SH-SY5Y (cell line): ENCODE measurements around the gene LIF.

Source experiments
- GATA2 ChIP-seq: IDR thresholded peaks from 2 replicates; pipeline ENCODE4 v1.6.1; 2011; ENCODE audit warnings: mild to moderate bottlenecking, low read depth, low read length
- GATA3 ChIP-seq: IDR thresholded peaks from 2 replicates; pipeline ENCODE4 v1.6.1; 2011; ENCODE audit warnings: low read depth, mild to moderate bottlenecking, low read length, moderate library complexity

The LIF gene

DNA sequence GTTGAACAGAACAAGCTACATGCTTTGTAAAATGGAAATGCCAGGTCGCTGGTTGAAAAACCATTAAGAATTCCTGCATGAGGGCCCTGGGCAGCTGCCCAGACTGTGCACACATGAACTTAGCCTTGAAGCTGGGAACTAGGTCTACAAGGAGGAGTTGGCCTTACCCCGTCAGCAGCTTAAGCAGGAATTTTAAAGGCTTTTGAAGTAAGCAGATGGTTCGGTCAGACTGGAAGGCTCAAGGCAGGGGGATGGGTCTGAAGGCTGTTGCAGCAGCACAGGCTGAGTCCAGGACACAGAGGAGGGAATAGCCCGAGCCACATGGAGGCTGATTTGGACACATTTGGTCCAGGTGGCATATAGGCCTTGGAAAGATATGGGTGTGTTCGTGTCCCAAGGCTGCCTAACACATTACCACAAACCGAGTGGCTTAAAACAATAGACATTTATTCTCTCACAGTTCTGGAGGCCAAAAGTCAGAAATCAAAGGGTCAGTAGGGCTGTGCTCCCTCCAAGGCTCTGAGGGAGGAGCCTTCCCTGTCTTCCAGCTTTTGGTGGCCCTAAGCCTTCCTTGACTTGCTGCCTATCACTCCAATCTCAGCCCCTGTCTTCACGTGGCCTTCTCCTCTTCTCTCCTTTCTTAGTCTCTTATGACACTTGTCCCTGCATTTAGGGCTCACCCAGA, 11.6 kb downstream of the LIF start:
- no peak for TF ChIP-seq GATA2
- no peak for TF ChIP-seq GATA3

DNA sequence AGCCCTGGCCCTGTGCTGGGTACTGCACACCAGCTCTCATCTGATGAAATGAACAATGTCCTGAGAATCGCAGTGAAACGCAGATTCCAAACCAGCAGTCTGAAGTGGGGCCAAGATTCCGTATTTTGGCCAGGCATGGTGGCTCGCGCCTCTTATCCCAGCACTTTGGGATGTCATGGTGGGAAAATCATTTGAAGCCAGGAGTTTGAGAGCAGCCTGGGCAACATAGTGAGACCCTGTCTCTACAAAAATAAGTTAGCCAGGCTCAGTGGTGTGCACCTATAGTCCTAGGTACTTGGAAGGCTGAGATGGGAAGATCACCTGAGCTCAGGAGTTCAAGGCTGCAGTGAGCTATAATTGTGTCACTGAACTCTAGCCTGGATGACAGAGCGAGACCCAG, 13.0 kb downstream of the LIF start:
- no peak for TF ChIP-seq GATA3
- no peak for TF ChIP-seq GATA2

DNA sequence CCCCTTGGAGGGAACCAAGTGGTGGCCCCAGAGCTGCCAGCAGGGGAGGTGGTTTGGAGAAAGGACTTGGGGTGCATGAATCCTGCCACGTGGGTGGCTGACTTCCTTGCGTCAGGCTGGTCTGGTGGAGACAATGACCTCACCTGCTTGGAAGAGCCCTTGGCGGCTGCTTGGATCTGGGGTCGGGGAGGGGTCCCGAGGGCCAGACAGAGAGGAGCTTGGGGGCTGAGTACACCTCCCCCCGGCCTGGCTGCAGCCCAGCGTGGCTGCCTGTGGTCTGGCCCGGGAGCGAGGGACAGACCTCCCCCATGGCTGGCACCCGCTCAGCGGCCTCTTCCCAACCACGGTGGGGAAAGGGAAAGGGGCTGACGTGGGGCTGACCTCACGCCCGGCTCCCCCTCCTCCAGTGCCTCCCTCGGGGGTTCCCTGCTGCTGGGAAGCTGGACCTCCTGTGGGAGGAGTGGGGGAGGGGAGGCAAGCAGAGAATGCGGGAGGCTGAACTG, 13.8 kb downstream of the LIF start:
- TF ChIP-seq GATA2 (no peak), GATA3 (no peak)

DNA sequence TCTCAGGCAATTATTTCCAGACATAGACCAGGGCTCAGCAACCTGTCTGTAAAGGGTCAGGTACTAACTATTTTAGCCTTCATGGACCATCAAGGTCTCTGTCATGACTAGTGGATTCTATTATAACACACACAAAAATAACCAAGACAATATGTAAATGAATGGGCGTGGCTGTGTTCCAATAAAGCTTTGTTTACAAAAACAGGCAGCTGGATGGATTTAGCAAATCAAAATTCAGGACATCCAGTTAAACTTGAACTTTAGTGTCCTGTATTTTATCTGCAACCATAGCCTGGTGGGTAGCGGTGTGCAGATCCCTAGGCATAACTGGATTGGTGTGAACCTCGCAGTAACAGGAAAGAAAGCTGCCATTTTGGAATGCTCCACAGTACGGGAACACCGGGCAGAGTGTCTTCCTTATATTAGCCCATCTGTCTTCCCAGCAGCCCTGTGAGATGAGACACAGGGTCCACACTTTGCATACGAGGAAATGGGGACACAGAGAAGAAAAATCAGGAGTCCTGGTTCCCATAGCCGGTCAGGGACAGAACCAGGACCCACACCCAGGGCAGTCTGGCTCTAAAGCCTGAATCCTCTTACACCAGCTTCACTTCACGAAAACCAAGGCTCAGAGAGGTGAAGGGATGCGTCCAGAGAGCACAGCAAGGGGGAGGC, 15.6 kb downstream of the LIF start:
- TF ChIP-seq GATA2: no peak
- no peak for TF ChIP-seq GATA3

DNA sequence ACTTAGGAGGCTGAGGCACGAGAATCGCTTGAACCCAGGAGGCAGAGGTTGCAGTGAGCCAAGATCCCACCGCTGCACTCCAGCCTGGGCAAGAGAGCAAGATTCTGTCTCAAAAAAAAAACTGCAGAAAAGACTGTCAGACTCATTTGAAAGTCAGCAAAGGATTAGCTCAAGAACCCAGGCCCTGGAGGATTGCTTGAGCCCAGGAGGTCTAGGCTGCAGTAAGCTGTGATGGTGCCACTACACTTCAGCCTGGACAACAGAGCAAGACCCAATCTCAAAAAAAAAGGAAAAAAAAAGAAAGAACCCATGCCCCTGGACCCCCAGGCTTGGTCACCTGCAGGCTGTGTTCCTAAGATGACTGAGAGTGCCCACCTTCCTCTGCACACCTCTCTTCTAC, 16.2 kb downstream of the LIF start:
- TF ChIP-seq GATA3 (no peak), GATA2 (no peak)

DNA sequence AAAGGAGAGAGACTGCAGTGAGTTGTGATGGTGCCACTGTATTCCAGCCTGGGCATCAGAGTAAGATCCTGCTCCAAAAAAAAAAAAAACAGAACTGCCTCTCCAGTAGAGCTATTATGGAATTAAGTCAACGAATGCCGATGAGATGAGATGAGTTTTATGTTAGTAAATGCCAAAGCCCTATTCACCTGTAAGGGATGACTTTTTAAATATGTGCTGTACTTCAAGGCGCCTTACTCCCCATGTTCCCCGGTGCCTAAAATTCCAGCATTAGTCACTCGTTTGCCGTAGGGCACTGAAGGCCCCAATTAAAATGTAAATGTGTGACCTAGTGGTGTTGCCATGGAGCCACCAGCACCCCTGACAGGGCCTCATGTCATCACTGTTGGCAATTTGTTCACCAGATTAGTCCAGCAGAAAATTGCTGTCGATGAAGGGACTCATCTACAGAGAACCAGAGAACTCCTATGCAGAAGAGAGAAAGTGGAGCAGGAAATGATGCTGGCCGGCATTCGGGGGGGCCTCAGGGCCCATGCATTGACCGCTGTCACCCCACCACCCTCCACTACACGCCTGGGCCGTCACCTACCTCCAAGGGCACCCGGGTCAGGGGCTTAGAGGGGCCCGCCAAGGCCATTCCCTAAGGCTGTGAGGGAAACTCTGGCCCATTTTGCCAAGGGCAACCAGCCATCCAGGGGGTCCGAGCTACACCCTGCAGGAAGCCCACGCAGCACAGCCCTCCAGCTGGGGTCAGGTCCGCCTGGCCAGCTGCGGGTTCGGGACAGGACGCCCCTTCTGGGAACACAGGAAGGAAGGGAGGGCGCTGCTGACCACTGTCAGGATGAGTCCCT, 17.8 kb downstream of the LIF start:
- TF ChIP-seq GATA2 (no peak), GATA3 (no peak)

DNA sequence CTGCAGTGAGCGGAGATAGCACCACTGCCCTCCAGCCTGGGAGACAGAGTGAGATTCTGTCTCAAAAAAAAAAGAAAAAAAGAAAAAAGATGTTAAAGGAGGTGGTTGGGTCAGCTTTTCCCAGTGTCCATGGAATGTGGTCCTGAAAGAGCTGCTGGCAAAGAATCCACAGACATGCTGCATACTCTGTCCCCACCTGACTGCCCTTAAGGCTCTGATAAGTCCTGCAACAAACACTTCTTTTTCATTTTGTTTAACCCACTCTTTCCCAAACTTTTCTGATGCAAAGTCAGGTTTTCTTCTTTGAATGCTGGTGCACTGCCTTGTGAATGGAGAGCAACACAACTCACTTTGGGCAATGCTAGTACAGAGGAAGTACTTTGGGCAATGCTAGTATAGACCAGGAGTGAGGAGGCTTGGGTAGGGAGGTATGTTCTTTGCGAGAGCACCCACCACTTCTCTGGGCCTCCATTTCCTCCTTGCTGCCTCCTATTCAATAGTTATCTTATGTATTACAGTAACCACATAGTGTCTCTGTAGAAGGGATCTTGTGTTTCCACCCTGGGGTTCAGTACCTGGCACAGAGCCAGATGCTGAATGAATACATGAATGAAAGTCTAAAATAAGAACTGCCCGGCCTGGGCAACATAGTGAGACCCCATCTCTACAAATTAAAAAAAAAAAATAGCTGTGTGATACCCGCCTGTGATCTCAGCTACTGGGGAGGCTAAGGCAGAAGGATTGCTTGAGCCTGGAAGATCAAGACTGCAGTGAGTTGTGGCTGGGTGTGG, 18.9 kb downstream of the LIF start:
- TF ChIP-seq GATA2 (no peak), GATA3 (no peak)

DNA sequence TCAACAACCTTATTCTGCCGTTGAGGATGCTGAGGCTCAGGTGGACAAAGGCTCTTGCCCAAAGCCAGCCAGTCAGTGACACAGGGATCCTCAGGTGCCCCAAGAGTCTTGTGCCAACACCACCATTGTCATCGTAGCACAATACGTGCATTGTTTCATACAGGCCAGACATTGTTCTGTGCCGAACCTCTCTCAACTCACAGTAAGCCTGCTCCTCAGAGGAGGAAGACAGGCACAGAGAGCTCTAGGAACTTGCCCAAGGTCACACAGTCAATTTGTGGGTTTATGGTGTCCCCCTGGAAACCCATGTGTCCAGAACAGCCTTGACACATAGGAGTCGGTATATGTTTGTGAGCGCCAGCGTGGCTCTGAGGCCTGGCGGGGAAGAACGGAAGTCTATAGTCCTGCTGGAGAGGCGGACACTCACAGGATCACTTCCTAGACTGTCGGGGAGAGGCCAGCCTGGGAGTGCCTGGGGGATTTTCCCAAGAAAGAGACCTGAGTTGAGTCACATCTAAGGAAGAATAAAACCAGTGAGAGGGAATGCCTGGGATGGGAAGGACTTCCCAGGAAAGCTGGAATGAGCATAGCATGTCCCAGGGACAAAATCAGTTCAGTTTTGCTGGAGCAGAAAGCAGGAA, 20.2 kb downstream of the LIF start:
- no peak for TF ChIP-seq GATA2

DNA sequence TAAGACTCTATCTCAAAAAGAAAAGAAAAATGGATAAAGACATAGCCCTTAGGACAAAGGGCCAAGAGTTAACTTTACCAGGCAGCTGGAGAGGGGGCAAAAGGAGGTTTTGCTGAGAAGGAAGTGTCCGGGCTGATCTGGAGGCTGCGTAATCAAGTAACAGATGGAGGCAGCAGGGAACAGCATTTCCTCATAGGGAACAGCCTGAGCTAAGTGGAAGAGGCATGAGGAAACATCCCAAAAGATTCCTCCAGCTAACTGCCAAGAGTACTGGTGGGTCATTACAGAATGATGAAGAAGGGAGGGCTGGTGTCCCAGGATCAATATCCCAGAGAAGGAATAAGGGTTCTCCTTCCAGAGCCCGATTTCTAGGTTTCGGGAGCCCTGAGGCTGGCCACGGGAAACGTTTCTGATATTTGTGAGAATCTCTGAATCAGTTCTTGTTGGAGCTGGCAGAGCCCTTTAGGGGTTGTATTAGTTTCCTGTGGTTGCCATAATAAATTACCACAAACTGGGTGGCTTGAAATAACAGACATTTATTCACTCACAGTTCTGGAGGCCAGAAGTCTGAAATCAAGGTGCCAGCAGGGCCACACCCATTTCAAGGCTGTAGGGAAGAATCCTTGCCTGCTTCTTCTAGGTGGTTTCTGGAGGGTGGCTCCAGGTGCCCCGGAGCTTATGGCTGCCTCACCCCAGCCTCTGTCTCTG, 21.2 kb downstream of the LIF start:
- TF ChIP-seq GATA3 (no peak), GATA2 (no peak)

DNA sequence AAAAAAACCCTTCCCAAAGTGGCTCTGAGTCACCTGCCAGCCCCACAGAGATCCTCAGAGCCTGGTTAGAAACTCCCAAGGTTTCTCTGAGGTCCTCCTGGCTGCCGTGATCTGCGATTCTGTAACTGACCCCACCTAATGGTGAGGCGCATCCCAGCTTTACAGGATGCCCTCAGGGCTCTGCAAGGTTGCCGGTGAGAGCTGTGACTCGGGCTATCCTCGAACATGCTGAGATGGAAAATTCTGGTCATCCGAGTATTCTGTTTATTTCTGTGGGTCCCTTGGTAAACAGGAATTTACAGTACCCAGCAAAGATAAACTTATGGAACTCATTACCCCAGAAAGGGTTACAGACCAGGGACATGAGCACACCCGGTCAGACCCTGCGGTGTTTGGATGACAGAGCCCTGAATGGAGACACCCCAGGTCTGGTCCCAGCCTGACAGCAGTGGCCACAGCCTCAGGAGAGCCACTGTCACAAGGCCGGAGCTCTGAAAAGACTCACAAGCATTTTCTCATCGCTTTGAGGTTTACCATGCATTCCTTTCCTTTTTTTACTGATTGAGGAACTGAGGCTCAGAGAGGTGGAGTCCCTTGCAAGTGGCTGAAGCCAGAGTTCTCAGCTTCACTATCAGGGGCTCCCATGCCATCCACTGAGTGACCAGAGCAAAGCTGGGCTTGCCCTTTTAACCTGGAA, 22.2 kb downstream of the LIF start:
- TF ChIP-seq GATA3 (no peak), GATA2 (no peak)

DNA sequence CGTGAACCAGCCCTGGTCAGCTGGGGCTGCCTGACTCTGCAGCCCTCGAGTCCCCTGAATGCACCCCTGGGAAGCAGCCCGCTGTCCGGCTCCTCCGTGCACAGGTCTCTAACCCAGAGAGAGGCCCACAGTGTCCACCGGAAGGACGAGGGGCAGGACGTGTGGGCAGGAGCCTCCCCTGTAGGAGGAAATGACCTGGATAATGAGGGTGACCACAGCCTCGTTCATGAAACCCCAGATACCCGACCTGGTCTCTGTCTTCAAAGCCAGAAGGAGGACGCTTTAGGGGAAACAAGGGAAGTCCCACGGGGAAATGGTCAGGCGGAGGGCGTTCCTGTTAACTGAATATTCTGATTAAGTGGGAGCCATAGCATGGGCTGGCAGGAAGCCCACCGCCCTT, 23.3 kb downstream of the LIF start:
- no peak for TF ChIP-seq GATA2
- TF ChIP-seq GATA3: no peak

DNA sequence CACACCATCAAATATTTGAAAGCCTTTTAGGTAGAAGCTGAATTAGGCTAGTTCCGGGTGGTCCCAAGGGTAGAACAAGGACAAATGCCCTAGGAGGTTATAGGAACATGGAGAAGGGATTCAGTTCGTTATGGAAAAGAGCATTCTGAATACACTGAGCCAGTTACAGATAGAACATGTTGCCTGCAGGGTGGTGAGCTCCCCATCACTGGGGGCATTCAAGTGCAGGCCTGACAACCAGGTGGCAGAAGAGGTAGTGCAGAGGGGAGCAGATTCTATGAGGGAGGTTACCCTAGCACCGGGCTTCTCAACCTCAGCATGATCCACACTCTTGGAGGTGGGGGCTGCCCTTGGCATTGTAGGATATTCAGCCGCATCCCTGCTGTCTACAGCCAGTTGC, 24.2 kb downstream of the LIF start:
- TF ChIP-seq GATA2 (no peak), GATA3 (no peak)
